ENCODE measurements around the gene TKTL1. TPM values are rescaled to one million over a fixed set of nuclear protein-coding genes. Genes with fewer than 3 reads are reported as not detected.
A peak's percentile ranks its signal among the peaks of the same experiment; 100 is the strongest.

TKTL1 gene
- total RNA-seq, 1 donor from 2014 or later: not detected

DNA sequence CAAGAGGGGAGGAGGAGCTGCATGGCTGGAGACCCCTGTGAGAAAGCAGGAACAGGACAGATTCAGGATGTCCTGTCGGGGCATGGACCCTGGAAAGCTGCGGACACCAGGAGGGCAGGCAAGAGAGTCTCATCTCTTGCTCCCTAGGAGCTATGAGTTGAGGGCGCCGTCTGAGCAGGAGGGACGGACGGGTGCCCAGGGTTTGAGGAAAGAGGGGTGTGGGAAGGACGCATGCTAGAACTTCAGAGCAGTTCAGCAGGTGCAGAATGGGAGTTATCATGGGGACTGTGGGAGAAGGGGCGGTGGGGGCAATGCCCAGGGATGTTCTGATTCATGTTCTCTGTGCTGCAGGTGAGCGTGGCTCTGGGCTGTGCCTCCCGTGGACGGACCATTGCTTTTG is 24.8 kb downstream of the TKTL1 start:
- peak; percentile 58 for DNase-seq (ENCODE audit: low spot score)
- TF ChIP-seq CTCF (IDR thresholded peaks at IDR 0.05): no peak
- Mint-ChIP-seq H3K4me1 (ENCODE audit: low read depth) (peaks cover 9% of the 10 kb centered on the region), H3K36me3 (ENCODE audit: low read depth) (peaks cover 2% of the 10 kb centered on the region), H3K9me3 (ENCODE audit: low read depth) (peaks cover 2% of the 10 kb centered on the region), H3K4me3 (ENCODE audit: unreplicated experiment) (no peak overlapping the region), H3K27ac (ENCODE audit: unreplicated experiment) (no peak overlapping the region), H3K27me3 (ENCODE audit: low read depth) (peaks cover 20% of the 10 kb centered on the region)

DNA sequence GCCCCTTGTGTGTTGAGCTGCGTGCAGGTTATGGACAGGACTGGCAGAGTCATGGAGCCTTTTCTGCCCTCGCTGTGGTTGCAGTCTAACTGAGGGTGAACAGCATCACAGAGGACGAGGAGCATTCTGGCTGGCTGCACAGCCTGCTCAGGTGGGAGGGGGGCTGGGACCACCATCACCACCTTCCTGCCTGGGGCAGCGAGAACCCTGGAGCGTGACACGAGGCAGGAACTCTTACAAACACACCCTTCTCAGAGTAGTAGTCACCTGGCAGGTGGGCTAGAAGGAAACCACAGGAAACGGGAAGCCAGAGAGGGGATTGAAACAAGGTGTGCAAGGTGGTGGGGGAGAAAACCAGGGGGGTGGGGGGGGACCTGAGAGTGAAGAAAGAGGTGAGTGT is 25.6 kb downstream of the TKTL1 start:
- H3K9me3 Mint-ChIP-seq (ENCODE audit: low read depth): peaks cover 2% of the 10 kb centered on the region
- H3K36me3 Mint-ChIP-seq (ENCODE audit: low read depth): peaks cover 2% of the 10 kb centered on the region
- peak; percentile 58 for DNase-seq (ENCODE audit: low spot score)
- H3K4me3 Mint-ChIP-seq (ENCODE audit: unreplicated experiment): no peak overlapping the region
- no peak for TF ChIP-seq CTCF (IDR thresholded peaks at IDR 0.05)
- H3K27ac Mint-ChIP-seq (ENCODE audit: unreplicated experiment): no peak overlapping the region
- H3K27me3 Mint-ChIP-seq (ENCODE audit: low read depth): peaks cover 20% of the 10 kb centered on the region
- peaks cover 17% of the 10 kb centered on the region for H3K4me1 Mint-ChIP-seq (ENCODE audit: low read depth)

- Mint-ChIP-seq H3K27me3 (ENCODE audit: low read depth) (peaks cover 20% of the 10 kb centered on the region), H3K4me1 (ENCODE audit: low read depth) (peaks cover 18% of the 10 kb centered on the region), H3K4me3 (ENCODE audit: unreplicated experiment) (no peak overlapping the region), H3K36me3 (ENCODE audit: low read depth) (peaks cover 2% of the 10 kb centered on the region), H3K27ac (ENCODE audit: unreplicated experiment) (no peak overlapping the region), H3K9me3 (ENCODE audit: low read depth) (peaks cover 2% of the 10 kb centered on the region)
- peak; percentile 38 for DNase-seq (ENCODE audit: low spot score)
- no peak for TF ChIP-seq CTCF (IDR thresholded peaks at IDR 0.05)
Observed at GRCh38 chrX:154321594-154321993, 26.0 kb downstream of the TKTL1 start.

GRCh38 chrX:154322890-154323289 is 27.3 kb downstream of the TKTL1 start:
- Mint-ChIP-seq H3K36me3 (ENCODE audit: low read depth) (peaks cover 2% of the 10 kb centered on the region), H3K27ac (ENCODE audit: unreplicated experiment) (no peak overlapping the region)

DNA sequence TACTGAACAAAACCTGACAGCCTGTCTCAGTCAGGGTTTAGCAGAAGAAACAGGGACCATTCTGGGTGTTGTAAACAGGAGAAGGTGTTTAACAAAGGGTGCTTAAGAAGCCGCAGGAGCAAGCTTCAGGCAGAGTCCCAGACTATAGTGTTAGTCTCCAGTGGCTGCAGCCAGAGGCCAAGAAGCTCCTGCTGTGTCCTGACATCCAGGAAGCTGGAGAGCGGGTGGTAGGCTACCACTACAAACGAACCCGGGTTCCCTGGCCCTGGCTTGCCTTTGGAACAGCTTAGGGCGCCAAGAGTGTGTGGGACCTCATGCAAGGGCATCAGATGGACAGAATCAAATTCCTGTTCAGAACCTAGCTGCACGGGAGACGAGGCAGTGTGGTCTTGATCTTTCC is 27.9 kb downstream of the TKTL1 start:
- DNase-seq (ENCODE audit: low spot score): peak; percentile 48
- Mint-ChIP-seq H3K4me1 (ENCODE audit: low read depth) (peaks cover 28% of the 10 kb centered on the region), H3K27me3 (ENCODE audit: low read depth) (peaks cover 20% of the 10 kb centered on the region), H3K4me3 (ENCODE audit: unreplicated experiment) (no peak overlapping the region), H3K27ac (ENCODE audit: unreplicated experiment) (no peak overlapping the region), H3K9me3 (ENCODE audit: low read depth) (peaks cover 2% of the 10 kb centered on the region), H3K36me3 (ENCODE audit: low read depth) (peaks cover 2% of the 10 kb centered on the region)
- TF ChIP-seq CTCF (IDR thresholded peaks at IDR 0.05): no peak

More at GRCh38 chrX:154322890-154323289, 27.3 kb downstream of the TKTL1 start:
- H3K4me3 Mint-ChIP-seq (ENCODE audit: unreplicated experiment): no peak overlapping the region
- no peak for TF ChIP-seq CTCF (IDR thresholded peaks at IDR 0.05)
- peaks cover 2% of the 10 kb centered on the region for H3K9me3 Mint-ChIP-seq (ENCODE audit: low read depth)
- peak; percentile 17 for DNase-seq (ENCODE audit: low spot score)
- peaks cover 20% of the 10 kb centered on the region for H3K27me3 Mint-ChIP-seq (ENCODE audit: low read depth)
- peaks cover 28% of the 10 kb centered on the region for H3K4me1 Mint-ChIP-seq (ENCODE audit: low read depth)
